ENCODE measurements around the gene ANKRD30BL. TPM values are rescaled to one million over a fixed set of nuclear protein-coding genes. Genes with fewer than 3 reads are reported as not detected.

ANKRD30BL gene
- not detected for total RNA-seq

GRCh38 chr2:132161161-132162124 is at the start of gene ANKRD30BL:
TSS of gene ANKRD30BL (minus strand) at chr2:132161952. CDS start at chr2:132161705, 247 bp downstream.

